Activated CD4-positive, CD25-positive, alpha-beta regulatory T cell treated with anti-CD3 and anti-CD28 coated beads, Interleukin-2, amount 50 U/mL, for 24 hours (primary cell): ENCODE measurements around the gene IRAK2.
"Not testable (repeated sequence)": the region's sequence is repeated elsewhere in the genome, so short reads cannot be mapped to it uniquely, and the experiment has no call there.

ENCODE experiments used
- ATAC-seq, 2 donors: fragments of 150-1000 bp; cut with Tn5 transposase; one replicate each; pipeline ENCODE4 v1.10.0; 2021; ENCODE audit warnings: mild to moderate bottlenecking in 1 of 2, moderate library complexity in 1 of 2

The IRAK2 gene, protein sequence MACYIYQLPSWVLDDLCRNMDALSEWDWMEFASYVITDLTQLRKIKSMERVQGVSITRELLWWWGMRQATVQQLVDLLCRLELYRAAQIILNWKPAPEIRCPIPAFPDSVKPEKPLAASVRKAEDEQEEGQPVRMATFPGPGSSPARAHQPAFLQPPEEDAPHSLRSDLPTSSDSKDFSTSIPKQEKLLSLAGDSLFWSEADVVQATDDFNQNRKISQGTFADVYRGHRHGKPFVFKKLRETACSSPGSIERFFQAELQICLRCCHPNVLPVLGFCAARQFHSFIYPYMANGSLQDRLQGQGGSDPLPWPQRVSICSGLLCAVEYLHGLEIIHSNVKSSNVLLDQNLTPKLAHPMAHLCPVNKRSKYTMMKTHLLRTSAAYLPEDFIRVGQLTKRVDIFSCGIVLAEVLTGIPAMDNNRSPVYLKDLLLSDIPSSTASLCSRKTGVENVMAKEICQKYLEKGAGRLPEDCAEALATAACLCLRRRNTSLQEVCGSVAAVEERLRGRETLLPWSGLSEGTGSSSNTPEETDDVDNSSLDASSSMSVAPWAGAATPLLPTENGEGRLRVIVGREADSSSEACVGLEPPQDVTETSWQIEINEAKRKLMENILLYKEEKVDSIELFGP

DNA sequence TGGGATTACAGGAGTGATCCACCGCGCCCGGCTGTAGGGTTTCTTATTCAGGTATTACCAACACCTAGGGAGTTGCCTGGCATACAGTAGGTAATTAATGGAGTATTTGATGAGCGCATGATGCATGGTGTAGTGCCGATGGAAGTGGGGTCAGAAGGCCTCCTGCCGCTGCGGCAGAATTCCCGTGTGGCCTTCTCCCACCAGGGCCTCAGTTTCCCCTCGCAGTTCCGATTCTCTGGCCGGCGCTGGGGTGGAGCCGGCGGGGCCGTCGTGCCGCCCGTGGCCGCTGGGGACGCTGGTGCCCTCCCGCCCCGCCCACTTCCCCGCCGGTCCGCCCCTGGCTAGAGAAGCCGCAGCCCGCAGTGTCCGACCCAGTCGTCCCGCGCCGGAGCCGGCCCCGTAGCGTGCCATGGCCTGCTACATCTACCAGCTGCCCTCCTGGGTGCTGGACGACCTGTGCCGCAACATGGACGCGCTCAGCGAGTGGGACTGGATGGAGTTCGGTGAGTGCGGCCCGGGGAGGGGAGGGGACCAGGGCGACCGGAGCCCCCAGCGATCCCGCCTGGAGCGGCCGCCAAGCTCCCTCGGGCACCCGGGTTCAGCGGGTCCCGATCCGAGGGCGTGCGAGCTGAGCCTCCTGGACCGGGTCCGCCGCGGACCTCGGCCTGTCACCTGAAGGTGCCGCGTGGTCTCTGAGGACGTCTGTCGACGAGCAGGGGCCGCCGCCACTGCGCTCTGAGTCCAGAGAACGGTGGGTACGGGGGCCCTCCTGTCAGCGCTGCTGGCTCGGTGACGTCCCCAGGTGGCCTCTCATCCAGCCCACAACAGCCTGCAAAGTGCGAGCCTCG is at the start of gene IRAK2:
Gene IRAK2 (plus strand): TSS at position 374 of the 848 bp plus-strand sequence. CDS start 36 bp downstream, at position 410.
- ATAC-seq, result peak; percentile 85

DNA sequence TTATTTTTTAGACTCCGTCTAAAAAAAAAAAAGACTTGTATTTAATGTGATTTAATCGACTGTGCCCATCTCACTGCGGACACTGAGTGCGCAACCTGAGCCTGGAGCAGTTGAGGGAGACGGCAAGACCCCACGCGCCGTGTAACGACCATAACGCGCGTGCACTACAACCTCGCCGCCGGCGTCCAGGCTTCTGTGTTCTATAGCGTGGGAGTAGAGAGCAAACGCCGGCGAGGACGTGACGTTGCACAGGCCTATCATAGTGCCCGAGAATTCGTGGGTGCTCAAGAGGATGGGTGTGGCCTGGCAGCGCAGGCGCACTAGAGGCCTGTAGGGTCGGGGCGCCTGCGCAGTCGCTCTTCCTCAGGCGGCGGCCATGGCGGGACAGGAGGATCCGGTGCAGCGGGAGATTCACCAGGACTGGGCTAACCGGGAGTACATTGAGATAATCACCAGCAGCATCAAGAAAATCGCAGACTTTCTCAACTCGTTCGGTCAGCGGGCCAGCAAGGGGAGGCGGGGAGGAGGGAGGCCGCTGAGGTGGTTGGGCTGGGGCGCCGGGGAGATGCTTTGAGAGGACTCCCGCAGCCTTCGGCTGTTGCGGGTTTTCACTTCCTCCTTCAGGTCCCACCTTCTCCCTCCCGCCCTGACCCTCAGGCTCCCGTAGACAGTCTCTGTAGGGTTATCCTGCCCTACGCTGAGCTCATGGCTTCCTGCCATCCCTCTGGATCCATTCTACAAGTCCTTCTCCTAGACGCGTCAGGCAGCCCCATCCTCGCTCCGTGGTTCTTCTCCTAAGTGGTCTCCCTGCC is 49.2 kb upstream of the IRAK2 start, which contains the start of gene BRK1:
Gene BRK1 (plus strand): TSS at position 350 of the 812 bp plus-strand sequence. CDS start 27 bp downstream, at position 377.
- ATAC-seq, result peak; percentile 99

DNA sequence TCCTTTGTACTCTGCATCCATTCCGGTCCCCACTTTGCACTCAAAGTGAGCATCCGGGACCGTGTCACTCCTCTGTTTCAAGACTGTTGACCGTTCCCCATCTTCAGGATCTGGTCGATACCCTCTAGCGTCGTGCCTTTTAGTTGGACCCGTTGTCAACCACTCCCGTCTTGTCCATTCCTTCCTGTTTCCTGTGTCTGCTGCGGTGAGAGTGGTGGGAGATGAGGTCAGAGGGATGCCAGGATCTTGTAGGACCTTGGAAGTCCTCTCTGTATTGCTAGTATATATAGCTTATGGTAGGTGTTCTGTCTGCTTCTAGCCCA is 48.6 kb upstream of the IRAK2 start:
- no peak for ATAC-seq

DNA sequence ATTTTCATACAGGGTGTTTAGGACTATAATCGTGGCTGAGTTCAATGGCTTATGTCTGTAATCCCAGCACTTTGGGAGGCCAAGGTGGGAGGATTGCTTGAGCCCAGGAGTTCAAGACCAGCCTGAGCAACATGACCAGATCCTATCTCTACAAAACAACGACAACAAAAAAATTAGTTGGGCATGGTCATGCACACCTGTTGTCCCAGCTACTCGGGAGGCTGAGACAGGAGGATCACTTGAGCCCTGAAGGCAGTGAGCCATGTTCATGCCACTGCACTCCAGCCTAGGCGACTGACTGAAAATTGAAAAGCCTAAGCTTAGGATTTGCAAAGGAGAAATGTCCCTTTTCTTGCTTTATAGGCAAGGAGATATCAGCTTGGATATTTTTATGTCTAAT is 47.8 kb upstream of the IRAK2 start:
- ATAC-seq, result no peak

DNA sequence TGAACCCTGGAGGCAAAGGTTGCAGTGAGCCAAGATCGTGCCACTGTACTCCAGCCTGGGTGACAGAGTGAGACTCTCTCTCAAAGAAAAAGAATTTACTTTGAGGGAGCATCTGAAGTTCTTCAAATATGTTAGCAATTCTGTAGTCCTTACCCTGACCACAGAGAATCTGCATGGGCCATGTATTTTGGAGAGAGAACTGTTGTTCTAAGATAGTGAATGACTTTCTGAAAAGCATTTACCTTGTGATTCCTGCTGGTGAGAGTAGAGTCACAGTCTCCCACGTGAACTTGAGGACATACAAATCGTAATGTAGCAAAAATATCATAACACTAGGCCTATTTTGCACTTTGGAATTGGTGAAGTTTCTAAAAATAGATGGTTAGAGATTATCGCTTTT is 45.3 kb upstream of the IRAK2 start:
- no peak for ATAC-seq

DNA sequence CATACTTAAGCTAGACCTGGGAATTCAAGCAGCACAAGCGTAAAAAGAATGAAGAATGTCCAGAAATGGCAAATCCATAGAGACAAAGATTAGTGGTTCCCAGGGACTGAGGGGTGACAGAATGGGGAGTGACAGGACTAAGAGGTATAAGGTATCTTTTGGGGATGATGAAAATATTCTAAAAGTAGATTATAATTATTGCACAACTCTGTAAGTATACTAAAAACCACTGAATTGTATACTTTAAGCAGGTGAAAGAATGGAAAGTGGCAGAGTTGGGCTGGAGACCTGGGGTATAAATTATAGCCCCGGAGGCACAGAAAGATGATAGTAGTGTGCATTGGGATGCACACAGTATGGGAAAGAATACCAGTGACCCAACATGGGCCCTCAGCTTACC is 43.7 kb upstream of the IRAK2 start:
- no peak for ATAC-seq

DNA sequence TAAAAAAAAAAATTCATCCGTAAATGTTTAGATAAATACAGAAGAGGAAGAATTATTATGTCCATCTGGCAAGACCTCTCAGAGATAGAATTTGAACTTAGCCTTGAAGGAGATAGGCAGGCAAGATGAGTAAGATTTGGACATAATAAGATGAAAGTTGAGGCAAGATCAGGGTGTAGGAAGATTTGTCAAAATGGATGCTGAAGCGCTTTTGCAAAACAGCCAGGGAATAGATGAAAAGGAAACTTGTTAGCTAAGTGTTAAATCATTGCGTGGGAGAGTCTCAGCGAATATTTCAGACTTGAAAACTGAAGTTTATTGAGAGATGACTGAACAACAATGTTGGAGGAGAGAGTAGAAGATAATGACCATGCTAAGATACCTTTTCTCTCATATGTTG is 42.0 kb upstream of the IRAK2 start:
- ATAC-seq, result no peak

DNA sequence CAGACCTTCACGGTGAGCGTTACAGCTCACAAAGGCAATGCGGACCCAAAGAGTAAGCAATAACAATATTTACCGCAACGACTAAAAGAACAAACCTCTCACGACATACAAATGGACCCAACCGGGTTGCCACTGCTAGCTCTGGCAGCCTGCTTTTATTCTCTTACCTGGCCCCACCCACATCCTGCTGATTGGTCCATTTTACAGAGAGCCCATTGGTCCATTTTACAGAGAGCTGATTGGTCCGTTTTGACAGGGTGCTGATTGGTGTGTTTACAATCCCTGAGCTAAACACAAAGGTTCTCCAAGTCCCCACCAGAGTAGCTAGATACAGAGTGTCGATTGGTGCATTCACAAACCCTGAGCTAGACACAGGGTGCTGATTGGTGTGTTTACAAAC is 28.8 kb upstream of the IRAK2 start:
- ATAC-seq, result not testable (repeated sequence)

DNA sequence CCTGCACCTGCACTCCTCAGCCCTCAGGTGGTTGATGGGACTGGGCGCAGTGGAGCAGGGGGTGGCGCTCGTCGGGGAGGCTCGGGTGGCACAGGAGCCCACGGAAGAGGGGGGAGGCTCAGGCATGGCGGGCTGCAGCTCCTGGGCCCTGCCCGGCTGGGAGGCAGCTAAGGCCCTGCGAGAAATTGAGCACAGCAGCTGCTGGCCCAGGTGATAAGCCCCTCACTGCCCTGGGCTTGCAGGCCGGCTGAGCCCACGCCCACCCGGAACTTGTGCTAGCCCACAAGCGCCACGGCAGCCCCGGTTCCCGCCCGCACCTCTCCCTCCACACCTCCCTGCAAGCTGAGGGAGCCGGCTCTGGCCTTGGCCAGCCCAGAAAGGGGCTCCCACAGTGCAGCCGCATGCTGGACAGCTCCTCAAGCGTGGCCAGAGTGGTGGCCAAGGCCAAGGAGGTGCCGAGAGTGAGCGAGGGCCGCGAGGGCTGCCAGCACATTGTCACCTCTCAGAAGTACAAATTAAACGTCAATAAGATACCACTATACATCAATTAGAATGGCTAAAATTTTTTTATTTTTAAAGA is 28.2 kb upstream of the IRAK2 start:
- ATAC-seq, result no peak

DNA sequence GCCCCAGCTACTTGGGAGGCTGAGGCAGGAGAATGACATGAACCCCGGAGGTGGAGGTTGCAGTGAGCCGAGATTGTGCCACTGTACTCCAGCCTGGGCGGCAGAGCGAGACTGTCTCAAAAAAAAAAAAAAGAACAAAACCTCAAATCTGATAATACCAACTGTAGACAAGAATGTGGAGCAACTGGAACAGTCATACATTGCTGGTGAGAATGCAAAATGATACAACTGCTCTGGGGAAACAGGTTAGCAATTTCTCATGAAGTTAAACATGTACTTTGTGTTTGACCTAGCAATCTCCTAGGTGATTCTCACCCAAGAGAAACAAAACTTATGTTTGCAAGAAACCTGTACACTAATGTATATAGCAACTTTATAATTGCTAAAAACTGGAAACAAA is 27.5 kb upstream of the IRAK2 start:
- ATAC-seq, result no peak

DNA sequence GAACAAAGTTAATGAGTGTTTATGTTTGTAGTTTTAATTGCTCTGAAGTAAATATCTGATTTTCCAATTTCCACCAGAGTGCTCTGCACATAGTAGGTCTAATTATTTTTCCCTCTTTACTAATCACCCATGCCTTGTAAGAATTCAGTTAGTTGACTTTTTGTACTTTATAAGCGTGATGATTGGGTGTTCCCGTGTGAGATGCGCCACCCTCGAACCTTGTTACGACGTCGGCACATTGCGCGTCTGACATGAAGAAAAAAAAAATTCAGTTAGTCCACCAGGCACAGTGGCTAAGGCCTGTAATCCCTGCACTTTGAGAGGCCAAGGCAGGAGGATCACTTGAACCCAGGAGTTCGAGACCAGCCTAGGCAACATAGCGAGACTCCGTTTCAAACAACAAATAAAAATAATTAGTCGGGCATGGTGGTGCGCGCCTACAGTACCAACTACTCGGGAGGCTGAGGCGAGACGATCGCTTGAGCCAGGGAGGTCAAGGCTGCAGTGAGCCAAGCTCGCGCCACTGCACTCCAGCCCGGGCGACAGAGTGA is 23.6 kb upstream of the IRAK2 start:
- ATAC-seq, result no peak

DNA sequence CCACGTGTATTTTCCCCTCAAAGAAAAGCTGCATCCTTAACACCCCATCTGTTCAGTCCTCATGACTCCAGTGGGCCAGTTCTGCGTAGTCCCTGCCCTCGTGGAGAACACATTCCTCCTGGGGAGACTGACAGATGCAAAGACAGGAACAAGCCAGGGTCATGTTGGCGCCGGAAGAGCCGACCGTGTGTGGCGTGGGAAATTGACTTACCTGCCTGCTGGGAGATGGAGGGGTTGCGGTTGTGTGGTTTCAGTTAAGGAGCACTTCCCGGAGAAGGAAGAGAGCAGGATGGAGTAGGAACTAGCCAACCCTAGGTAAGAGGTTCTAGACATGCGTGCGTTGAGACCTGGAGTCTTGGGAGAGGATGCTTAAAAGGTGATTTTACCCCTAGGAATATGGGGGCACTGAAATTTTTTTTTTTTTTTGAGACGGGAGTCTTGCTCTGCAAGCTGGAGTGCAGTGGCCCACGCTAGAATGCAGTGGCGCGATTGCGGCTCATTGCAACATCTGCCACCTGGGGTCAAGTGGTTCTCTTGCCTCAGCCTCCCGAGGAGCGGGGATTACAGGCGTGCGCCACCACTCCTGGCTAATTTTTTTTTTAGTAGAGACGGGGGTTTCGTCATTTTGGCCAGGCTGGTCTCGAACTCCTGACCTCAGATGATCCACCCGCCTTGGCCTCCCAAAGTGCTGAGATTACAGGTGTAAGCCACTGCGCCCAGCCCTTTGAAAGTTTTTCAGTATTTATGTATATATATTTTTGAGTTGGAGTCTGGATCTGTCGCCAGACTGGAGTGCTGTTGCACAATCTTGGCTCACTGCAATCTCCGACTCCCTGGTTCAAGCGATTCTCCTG is 21.8 kb upstream of the IRAK2 start:
- no peak for ATAC-seq

DNA sequence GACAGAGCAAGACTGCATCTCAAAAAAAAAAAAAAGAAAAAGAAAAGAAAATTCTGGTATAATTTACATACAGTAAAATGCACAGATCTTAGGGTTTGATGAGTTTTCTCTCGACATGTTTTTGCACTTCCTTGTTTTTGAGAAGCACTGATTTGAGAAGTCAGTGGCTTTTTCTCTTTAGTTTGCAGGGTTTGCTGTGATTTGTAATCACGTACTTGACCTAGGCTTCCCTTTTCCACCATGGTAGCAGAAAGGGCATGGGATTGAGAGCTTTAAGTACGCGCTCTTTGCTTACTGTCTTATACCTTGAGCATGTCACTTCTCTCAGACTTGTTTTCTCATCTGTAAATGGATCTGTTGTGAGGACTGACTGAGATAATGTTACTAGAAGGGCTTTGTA is 19.0 kb upstream of the IRAK2 start:
- no peak for ATAC-seq

DNA sequence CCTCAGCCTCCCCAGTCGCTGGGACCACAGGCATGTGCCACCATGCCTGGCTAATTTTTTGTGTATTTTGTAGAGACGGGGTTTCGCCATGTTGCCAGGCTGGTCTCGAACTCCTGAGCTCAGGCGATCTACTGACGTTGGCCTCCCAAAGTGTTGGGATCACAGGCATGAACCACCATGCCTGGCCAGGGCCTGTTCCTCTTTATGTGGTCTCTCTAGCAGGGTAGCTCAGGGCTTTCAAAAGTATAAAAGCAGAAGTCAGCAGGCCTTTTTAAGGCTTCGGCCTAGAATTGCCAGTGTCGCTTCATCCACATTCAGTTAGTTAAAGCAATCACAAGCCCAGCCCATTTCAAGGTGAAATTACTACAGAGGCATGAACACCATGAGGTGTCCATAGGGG is 15.5 kb upstream of the IRAK2 start:
- no peak for ATAC-seq

DNA sequence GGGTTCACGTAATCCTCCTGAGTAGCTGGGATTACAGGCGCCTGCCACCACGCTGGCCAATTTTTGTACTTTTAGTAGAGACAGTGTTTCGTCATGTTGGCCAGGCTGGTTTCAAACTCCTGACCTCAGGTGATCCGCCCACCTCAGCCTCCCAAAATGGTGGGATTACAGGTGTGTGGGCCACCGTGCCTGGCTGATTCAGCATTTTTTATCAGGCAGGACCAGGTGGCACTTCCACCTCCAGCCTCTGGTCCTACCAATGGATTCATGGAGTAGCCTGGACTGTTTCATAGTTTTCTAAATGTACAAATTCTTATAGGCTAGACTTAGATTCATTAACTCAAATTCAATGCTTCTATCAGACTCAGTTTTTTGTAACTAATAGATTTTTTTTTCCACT is 13.7 kb upstream of the IRAK2 start:
- ATAC-seq, result no peak

DNA sequence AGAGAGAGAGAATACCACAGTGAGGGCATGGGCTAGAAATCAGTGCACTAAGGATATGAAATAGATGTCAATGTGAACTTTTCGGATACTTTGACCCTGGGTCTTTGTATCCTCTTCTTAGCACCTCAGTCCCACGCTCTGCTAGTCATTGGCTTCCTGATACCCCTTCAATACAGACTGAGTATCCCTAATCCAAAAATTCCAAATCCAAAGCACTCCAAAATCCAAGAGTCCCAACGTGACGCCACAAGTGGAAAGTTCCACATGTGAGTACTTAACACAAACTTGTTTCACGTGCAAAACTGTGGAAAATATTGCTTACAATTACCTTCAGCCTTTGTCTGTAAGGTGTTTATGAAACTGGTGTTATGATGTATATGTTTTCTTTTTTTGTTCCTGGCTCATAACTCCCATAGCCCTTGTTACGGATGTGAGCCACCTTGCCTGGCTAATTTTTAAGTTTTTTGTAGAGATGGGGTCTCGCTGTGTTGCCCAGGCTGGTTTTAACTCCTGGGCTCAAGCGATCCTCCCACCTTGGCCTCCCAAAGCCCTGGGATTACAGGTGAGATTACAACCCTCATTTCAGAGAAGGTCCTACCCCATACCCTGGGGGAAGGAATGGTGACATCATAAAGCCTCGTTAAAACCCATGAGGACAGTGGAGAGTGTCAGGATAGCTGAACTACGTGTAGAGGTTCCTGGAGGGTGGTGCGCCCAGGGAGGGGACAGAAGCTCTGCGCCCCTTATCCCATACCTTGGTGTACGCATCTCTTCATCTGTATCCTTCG is 10.2 kb upstream of the IRAK2 start:
- no peak for ATAC-seq

DNA sequence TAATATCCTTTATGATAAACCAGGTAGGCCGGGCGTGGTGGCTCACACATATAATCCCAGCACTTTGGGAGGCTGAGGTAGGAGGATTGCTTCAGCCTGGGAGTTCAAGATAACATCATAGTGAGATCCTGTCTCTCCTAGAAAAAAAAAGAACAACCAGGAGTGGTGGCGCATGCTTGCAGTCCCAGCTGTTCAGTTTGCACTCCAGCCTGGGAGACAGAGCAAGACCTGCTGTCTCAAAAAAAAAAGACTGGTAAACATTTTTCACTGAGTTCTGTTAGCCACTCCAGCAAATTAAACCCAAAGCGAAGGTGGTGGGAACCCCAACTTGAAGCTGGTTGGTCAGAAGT is 9.6 kb upstream of the IRAK2 start:
- ATAC-seq, result no peak

DNA sequence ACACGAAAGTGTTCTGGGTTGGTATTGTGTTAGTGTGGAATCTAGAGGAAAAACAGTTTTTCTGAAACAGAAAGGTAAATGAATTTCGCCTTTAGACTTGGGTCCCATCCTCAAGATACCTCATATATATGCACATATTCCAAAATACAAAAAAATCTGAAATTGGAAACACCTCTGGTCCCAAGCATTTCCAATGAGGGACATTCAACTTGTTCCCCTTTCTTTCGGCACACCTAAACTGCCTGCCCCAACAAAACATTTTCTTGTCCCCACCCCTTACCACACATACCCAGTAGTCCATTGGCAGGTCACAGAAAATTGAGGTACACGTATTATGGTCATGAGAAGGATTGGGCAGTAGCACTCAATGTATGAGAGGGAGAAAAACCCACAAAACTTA is 9.1 kb upstream of the IRAK2 start:
- ATAC-seq, result no peak

DNA sequence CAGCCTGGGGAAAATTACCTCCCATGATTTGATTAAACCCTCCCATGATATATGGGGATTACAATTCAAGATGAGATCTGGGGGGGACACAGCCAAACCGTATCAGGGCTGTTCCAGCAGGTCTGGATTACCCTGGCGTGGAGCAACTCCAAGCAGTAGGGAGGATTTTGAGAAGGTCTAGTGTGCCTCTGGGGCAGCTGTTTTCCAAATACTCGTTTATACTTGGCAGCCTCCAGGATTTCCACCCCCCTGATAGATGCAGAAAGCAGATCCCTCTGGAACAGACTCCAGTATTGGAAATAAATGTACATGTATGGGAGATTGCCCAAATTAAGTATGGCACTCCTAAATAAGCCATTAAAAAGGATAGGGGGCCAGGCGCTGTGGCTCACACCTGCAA is 7.7 kb upstream of the IRAK2 start:
- no peak for ATAC-seq

DNA sequence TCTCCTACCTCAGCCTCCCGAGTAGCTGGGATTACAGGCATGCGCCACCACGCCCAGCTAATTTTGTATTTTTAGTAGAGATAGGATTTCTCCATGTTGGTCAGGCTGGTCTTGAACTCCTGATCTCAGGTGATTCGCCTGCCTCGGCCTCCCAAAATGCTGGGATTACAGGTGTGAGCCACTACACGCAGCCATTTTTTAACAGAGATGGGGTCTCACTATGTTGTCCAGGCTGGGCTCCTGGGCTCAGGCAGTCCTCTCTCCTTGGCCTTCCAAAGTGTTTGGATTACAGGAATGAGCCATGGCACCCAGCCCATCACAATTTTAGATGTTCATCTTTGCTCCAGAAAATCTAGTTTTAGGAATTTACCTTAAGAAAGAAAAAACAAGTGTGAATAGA is 6.2 kb upstream of the IRAK2 start:
- ATAC-seq, result not testable (repeated sequence)
